GM21723 (cell line): ENCODE results near the gene DNAH17.

ENCODE experiments used
- ATAC-seq: cut with Tn5 transposase; IDR thresholded peaks from one replicate; pipeline ENCODE4 v1.9.1; 2021; ENCODE audit warnings: mild to moderate bottlenecking, moderate library complexity; ENCODE audit not compliant: unreplicated experiment

The DNAH17 gene

DNA sequence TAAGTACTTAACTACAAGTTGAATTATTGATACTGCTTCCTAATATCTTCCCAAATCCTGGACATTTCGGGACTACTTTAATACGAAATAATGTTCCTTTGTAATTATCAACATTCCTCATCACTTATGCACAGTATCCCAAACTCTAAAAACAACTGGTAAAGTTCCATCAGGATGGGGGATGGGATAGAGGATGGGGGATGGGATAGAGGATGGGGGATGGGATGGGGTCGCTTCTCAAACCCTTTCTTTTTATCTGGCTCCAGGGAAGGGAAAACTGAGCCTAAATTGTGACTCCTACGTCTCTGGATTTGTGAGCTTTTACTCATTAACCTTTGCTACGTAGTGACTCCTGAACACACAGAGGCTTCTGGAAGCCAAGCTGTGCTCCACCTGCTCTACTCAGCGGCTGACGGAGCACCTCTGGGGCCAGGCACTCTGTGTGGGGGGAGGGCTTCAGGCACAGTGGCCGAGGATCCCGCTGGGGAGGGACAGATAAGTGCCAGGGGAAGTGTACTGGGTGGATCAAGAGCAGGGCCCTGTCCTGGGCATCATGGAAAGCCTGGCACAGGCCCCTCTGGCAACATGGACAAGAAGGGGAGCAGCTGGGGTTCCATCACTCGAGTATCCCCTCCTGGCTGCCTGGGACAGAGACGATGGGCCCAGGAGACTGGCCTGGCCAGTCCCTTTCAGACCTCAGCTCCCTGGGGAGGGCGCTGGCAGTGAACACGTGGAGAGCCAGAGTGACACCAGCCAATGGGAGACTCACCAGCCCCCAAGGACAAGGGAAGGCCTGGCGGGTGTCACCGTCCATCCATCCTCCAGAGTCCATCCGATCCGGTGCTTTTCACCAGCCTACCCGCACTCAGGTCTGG lies 142.5 kb downstream of the DNAH17 start:
- ATAC-seq: no peak

DNA sequence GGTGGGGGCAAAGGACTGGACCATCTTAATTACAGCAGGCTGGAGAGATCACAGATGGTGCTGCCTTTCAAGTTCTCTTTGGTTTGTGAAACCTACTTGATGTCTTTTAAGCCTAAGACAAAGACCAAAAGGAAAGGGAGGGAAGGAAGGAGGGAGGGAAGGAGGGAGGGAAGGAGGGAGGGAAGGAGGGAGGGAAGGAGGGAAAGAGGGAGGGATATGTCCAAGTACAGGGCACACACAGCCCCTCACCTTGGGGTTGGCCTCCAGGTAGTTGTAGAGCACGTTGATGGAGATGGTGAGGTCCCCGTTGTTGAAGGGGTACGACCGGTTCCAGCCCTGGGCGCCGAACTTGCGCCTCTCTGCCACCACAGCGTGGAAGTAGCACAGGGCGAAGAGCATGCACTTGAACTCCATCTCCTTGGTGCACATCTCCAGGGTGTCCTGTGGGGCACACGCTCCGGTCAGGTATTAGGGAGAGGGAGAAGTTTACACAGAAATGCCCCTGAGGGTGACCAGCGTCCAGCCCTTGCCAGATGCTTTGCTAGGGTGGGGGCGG lies 143.3 kb downstream of the DNAH17 start:
- no peak for ATAC-seq

DNA sequence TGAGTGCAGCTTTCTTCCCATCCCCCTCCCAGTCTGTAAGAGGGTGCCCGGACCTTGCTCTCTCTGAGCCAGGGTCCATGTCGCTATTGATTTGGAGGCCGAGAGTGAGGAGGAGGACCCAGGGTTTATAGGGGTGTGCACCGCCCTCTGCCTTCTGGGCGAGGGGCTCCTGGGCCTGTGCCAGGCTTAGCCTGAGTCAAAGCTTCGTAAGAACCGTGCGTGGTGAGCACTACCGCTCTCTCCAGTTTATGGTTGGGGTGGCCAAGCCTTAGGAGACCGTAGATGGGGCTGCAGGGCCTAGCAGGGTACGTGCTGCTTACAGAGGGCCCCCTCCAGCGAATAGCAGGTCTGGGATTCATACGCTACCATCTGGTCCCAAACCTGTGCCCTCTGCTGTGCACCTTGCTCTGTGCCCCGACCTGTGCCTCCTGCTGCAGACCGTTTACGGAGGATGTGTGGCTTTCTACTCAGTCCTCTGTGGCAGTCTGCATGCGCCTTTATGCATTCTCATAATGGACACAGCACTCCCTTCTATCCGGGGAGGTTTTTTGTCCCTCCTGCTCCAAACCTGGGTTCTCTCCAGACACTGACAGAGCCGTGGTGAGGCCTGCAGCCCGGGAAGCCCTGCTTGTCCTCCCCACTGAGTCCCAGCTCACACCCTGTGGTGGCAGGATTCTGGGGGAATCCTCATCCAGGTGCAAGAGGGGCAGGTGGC lies 144.0 kb downstream of the DNAH17 start:
- ATAC-seq: no peak

DNA sequence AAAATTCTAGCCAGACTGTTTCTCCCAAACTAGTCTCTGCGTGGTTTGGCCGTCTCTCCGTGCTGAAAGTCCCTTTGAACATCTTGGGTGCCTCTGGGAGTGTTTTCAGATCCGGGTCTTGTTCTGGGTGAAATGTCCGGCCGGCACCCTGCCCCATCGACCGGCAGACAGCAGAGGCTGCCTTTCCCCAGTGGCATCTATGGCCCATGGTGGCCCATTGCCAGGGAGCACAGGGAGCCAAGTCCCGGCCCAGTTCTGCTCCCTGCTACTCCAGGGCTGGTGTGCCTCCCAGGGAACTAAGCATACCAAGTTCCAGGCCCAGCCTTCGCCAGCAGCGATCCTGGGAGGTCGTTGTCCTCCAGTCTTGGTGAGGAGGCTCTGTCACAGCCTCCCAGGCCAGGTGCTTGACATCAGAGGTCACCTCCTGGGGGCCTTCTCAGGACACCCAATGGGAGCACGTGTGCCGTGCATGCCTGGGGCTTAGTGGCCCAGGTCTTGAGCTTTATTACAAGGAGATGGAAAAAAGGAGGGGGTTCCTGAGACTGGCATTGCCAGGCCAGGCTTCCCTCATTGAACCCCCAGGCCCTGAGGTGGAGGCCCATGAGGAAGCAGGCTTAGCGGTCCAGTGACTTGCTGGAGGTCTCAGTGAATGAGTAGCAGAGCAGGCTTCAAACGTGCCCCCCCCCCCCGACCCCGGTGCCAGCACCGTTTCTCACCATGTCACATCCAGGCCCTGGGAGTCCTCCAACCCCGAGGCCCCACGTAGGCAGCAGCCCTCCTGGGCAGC lies 144.8 kb downstream of the DNAH17 start:
- ATAC-seq: no peak

DNA sequence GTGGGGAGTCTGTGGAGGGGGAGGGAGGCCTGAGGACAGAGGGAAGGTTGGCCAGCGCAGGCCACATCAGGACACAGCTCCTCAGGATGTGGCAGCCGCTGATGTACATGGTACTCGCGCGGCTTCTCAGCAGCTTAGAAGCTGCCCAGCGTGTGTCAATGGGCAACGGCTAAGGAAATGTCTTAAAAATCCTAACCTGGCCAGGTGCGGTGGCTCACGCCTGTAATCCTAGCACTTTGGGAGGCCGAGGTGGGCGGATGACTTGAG lies 145.6 kb downstream of the DNAH17 start:
- ATAC-seq: no peak

DNA sequence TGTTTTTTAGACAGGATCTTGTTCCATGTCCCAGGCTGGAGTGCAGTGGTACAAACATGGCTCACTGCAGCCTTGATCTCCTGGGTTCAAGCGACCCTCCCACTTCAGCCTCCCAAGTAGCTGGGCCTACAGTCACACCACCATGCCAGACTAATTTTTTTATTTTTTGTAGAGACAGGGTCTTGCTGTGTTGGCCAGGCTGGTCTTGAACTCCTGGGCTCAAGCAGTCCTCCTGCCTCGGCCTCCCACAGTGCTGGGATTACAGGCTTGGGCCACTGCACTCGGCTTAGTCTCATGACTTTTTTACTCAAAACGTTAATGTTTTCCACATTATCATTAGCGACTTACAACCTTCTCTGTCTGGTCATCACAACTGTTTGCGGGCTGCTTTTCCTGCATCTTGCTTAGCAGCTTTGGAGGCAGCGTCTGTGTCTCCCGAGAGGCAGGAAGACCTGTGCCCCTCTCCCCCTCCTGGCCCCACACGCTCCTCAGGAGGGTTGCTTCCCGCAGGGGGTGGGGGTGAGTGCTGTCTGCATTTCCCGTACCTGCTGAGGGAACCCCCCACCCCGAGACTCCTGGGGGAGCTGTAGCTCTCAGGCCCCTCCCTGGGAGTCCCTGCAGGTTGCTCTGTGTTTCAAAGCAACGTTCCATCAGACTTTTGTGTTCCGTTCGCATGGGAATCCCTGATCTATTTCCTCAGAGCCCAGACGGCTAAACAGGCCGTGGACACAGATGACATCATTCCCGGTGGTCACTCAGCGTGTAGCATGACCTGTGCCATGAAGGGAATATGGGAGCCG lies 146.1 kb downstream of the DNAH17 start:
- ATAC-seq: no peak

DNA sequence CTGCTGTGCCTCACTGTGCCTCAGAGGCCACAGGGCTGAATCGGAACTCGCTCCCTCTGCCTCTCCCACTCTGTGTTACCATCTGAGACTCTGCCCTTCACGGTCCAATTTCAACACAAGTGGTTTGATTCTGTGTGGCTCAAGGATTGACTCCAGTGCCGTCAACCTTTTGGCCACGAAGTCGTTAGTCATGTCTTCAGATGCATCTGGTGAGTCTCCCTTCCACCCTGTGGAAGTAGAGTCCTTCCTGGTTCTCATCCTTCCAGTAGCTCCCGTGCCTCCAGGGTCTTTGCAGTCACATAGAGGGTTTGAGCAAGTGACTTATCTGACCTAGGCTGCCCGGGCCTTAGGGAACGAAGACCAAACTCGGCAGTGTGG lies 147.6 kb downstream of the DNAH17 start:
- no peak for ATAC-seq

DNA sequence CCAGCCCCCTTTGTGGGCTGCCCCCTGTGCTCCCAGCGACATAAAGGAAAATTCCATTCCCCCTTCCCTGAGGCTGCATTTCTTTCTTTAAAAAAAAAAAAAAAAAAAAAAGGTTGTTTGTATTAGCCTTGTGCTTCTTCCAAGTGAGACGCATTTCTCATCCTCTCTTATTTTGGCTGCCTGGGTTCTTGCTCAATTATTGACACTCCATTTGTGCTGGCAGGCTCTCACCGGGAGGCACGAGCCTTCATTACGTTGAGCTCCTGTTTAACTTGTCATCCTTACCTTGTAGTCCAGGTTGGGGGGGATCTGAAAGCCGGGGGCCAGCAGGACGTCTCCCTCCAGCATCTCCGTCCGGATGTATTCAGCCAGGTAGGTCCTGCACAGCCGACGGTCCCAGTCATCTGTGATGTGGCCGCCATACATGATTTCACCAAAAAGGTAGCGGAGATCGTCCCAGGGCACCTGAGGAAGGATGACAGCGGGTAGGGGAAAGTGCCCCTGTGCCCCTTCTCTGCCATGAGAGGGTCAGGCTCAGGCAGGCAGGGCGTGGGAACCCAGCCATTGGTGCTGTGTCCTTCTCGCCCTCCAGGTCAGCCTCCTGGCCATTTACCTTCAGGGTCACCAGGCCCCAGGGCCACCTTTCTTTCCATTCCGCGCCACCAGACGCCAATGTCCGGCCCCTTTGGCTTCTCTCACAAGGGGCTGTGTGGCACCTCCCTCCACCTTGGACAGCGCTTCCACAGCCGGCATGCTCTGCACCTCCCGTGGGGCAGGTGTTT lies 148.2 kb downstream of the DNAH17 start:
- ATAC-seq: no peak

DNA sequence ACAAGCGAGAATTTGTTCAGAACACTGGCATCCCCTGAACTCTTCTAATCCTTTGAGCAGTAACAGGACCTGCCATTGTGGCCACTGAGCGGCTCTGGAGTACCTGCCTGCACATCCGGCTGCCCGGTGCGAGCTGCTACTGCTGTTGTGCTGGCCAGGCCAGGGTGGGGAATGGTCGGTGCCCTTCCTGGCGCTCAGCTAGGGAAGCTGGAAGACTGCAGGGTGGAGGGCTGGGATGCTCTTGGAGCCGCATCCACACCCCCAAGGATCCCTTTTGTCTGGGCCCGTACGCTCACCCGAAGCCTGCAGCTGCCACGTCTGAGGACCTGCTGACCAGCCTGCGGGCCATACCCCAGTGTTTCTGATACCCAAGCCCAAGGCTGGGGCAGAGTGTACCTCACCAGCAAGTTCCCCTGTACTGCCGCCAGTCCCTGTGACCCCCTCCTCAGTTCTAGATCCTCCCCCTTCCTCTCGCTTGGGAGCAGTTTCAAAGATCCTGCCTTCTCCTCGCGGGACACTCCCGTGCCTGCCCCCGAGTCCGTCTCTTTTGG lies 149.1 kb downstream of the DNAH17 start:
- ATAC-seq: no peak

DNA sequence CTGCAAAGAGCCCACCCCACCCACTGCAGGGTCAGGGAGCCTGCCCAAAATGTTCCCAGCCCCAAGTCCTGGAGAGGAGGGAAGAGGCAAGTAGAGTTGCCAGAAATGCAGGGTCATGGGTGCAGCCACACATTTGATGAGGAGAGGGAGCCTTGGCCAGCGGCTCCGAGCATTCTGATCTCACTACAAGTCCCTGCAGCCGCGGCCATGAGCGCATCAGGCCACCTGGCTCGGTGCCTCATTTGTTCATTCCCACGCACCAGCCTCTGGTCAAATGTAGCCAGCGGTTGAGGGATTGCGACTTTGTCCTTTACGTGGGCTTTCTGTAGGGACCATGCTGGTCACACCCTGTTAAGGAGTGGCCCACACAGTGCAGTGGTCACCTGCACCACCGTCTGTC lies 150.1 kb downstream of the DNAH17 start:
- no peak for ATAC-seq

DNA sequence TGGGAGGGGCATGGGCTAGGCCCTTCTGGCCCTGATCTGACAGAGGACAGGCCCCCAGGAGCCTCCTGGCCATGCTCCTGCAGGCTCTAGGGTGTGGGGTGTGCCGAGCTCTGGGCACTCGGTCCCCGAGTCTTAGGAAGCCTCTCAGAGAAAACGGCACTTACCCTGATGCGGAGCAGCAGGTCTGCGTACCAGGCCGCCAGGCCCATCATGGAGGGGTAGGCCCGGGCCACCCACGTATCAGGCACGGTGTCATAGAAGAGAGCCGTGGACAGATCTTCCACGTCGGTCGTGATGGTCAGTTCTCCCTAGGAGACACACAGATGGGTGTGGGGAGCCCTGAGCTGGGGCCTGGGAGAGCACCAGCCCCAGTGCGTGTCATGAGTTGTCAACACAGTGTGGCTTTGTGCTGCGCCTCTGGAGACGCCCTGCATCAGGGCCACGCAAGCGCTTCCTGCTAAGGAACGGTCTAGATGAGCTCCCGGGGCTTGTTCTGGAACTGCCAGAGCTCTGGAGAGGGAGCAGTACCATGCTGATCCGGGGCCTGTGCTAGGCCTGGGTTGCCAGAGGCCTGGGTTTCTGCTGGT lies 150.8 kb downstream of the DNAH17 start:
- ATAC-seq: no peak

DNA sequence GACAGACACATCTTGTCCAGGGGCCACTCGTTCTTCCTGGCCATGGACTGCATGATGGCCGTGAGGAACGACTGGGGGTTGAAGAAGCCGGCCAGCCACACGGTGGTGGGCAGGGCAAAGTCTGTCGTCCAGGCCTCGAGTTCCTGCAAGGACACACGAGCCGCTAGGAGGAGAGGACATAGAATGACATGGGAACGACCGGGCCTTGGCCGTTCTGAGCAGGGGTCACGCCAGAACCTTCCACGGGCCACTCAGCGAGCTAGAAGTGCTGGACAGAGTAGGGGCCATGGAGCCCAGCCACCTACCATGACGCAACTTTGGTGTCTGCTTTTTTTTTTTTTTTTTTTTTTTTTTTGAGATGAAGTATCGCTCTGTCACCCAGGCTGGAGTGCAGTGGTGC lies 151.8 kb downstream of the DNAH17 start:
- ATAC-seq: no peak

DNA sequence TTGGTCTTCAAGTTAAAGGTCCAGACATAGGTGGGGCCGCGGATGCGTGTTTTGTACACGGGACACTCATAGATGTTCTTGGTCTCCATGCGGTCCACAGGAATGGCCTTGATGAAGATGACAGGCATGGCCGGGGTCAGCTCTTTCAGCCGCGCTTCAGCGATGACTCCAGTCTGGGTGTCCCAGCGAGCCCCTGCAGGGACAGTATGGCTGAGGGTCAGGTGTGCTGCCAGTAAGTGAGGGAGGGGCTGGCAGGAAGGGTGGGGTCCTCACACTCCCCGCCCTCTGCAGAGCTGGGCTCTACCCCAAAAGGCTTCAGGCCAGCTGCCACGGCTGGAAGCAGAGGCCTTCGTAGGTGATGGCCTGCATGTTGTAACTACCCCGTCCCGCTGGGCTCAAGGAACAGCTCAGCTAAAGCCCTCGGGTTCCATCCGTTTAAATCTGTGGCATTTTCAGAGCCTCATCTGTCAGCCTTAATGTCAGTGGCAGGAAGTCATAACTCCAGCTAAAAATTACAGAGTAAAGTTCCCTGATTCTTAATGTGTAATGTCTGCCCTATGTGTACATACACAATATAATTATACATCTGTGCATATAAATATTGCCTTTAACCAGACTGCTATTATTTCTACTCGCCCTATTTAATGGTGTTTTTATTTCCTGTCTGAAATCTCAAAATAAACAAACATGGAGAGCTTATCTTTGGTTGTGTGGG lies 153.1 kb downstream of the DNAH17 start:
- no peak for ATAC-seq

DNA sequence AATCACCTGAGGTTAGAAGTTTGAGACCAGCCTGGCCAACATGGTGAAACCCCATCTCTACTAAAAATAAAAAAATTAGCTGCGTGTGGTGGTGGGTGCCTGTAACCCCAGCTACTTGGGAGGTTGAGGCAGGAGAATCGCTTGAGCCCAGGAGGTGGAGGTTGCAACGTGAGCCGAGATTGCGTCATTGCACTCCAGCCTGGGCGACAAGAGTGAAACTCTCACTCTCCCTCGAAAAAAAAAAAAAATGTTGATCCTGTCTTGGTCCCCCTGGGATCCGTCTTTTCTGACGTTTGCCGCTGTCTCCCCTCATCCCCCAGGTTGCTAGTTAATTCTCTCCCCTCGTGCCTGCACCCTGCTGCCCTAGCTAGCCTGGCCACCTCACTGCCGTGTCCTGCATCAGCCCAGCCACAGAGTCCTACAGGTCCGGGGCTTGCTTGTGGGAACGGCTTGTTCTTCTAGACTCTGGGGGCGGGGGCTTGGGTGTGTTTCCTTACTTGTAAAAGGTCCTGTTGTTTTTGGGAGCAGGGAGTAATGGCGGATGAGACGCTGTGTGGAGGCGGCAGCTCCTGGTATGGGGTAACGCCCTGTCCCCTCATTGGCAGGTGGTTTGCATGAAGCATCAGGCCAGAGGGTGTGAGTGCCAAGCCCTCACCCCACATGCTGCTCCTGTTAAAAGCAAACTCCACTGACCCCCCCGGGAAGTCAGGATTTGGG lies 154.2 kb downstream of the DNAH17 start:
- no peak for ATAC-seq

DNA sequence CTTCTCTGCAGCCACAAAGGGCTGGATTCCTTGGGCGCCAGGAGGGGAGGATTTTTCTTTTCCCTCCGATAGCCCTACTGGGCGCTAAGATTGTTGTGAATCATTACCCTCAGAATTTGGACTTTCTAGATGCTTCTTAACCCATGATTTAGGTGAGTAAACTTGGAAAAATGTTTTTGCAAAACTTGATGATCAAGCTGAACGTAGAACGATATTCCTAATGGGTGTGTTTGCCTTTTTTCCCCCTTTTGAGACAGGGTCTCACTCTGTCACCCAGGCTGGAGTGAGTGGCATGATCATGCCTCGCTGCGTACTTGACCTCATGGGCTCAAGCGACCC lies 155.0 kb downstream of the DNAH17 start:
- ATAC-seq: no peak

DNA sequence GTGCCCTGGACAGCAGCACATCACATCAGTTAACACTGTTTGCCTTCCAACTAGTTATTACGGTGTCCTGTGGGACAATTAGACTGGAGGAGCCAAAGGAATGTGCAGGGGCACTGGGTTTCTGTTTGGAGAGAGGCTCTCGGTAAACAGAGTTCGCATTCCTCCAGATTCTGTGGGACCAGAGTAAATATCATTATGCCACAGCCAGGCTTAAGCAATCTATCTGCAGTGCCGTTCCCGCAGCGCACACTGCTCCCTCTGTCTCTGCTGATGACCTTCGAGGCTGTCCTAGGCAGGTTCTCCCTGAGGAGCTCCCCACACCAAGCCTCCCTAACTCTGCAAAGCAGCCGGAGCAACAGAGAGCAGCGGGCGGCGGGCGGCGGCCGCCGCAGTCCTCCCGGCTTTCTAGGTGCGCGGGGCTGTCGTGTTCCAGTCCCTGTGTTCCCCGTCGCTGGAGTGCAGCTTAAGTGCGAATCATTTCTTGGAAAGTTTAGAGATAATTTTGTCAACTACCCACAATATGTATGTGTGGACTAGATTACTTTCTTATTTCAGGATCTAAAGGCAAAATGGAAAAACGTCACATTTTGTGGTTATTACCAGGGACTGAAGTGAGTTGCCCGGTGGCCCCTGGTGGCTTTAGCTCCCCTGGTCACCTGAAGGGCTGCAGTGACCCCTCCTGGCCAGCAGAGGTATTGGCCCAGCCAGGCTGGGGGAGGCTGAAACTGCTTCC lies 155.5 kb downstream of the DNAH17 start:
- ATAC-seq: no peak

DNA sequence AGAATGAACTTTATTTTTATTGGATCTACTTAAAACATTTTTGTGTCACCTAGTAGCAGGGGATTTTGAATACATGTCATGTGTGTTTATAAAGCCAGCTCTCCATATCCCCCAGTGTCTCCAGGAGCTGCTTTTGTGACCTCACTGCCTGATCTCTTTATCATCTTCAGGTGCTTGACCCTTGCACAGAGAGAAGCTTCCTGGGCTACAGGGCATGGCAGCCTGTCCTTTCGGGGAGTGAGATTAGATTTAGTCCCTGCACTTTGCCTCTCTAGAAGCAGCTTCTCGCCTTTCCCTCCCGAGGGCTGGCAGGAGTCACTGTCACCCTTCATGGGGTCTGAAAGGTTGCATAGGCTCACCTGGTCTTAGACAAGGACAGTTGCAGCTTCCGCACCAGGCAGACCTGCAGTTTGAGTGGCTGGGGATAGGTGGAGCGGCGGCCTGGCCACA lies 156.1 kb downstream of the DNAH17 start:
- no peak for ATAC-seq
